Type B pancreatic cell (in vitro differentiated cells): ENCODE data around the gene HRNR. TPM values are rescaled to one million over a fixed set of nuclear protein-coding genes. Genes with fewer than 3 reads are reported as not detected.
"Not testable (repeated sequence)": the region's sequence is repeated elsewhere in the genome, so short reads cannot be mapped to it uniquely, and the experiment has no call there.

Experiments used
- DNase-seq: peaks from one replicate; pipeline ENCODE4 v3.0.0; 2021; ENCODE audit warnings: mixed read lengths; ENCODE audit not compliant: unreplicated experiment; ENCODE audit errors: extremely low spot score
- H3K27ac Mint-ChIP-seq: 2 replicates; pipeline ENCODE4 v1.8.0; 2021; ENCODE audit warnings: mild to moderate bottlenecking, mixed read lengths
- H3K27me3 Mint-ChIP-seq: 2 replicates; pipeline ENCODE4 v1.8.0; 2021; ENCODE audit warnings: mixed read lengths
- H3K36me3 Mint-ChIP-seq: 2 replicates; pipeline ENCODE4 v1.8.0; 2021; ENCODE audit warnings: mixed read lengths
- H3K4me1 Mint-ChIP-seq: one replicate; pipeline ENCODE4 v1.8.0; 2021; ENCODE audit warnings: mixed read lengths; ENCODE audit not compliant: unreplicated experiment
- H3K4me3 Mint-ChIP-seq: 2 replicates; pipeline ENCODE4 v1.8.0; 2021; ENCODE audit warnings: mild to moderate bottlenecking, mixed read lengths
- H3K9me3 Mint-ChIP-seq: 2 replicates; pipeline ENCODE4 v1.8.0; 2021; ENCODE audit warnings: mixed read lengths
- total RNA-seq: library from RNA; stranded (reverse); gene quantifications from 2 replicates; pipeline ENCODE4 v1.2.1, GENCODE V29; 2021; ENCODE audit warnings: low replicate concordance
- TF ChIP-seq, protein P1 (sequence below): fragments of 200-600 bp; sonication (generic); conservative IDR thresholded peaks from 2 replicates; pipeline ENCODE4 v1.5.0; 2021; ENCODE audit warnings: antibody characterized with exemption, mild to moderate bottlenecking

Gene HRNR
- total RNA-seq, 1 donor from 2014 or later, result not detected

DNA sequence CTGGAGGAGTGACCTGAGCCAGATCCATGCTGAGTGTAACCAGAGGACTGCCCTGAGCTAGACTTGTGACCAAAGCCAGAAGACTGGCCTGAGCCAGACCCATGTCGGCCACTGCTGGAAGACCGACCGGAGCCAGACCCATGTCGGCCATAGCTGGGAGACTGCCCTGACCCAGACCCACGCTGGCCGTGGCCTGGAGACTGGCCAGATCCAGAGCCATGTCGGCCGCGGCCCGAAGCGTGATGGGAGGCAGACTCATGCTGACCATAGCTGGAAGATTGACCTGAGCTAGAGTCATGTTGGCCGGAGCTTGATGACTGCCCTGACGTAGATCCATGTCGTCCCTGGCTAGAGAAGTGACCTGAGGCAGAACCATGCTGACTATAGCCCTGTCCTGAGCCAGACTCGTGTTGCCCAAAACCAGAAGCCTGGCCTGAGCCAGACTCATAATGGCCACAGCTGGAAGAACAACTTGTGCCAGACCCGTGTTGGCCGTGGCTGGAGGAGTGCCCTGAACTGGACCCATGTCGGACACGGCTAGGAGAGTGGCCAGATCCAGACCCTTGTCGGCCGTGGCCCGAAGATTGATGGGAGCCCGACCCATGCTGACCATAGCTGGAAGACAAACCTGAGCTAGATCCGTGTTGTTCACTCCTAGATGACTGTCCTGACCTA lies 5.1 kb downstream of the HRNR start:
- H3K9me3 Mint-ChIP-seq, result peaks cover 5% of the 10 kb centered on the region
- H3K27ac Mint-ChIP-seq, result no peak overlapping the region
- TF ChIP-seq, protein P1, sequence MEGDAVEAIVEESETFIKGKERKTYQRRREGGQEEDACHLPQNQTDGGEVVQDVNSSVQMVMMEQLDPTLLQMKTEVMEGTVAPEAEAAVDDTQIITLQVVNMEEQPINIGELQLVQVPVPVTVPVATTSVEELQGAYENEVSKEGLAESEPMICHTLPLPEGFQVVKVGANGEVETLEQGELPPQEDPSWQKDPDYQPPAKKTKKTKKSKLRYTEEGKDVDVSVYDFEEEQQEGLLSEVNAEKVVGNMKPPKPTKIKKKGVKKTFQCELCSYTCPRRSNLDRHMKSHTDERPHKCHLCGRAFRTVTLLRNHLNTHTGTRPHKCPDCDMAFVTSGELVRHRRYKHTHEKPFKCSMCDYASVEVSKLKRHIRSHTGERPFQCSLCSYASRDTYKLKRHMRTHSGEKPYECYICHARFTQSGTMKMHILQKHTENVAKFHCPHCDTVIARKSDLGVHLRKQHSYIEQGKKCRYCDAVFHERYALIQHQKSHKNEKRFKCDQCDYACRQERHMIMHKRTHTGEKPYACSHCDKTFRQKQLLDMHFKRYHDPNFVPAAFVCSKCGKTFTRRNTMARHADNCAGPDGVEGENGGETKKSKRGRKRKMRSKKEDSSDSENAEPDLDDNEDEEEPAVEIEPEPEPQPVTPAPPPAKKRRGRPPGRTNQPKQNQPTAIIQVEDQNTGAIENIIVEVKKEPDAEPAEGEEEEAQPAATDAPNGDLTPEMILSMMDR, result no peak
- H3K4me1 Mint-ChIP-seq, result no peaks in the 10 kb centered on the region
- no peaks in the 10 kb centered on the region for H3K27me3 Mint-ChIP-seq
- no peak overlapping the region for H3K4me3 Mint-ChIP-seq
- H3K36me3 Mint-ChIP-seq, result no peaks in the 10 kb centered on the region
- no peak for DNase-seq

DNA sequence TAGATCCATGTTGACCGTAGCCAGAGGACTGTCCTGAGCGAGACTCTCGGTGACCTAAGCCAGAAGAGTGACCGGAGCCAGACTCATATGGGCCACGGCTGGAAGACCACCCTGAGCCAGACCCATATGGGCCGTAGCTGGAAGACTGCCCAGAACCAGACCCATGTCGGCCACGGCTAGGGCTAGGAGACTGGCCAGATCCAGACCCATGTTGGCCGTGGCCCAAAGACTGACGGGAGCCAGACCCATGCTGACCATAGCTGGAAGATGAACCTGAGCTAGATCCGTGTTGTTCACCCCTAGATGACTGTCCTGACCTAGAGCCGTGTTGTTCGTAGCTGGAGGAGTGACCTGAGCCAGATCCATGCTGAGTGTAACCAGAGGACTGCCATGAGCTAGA lies 8.4 kb downstream of the HRNR start:
- not testable (repeated sequence) for H3K27ac Mint-ChIP-seq, H3K4me1 Mint-ChIP-seq, DNase-seq, H3K9me3 Mint-ChIP-seq, H3K36me3 Mint-ChIP-seq, H3K4me3 Mint-ChIP-seq, H3K27me3 Mint-ChIP-seq

DNA sequence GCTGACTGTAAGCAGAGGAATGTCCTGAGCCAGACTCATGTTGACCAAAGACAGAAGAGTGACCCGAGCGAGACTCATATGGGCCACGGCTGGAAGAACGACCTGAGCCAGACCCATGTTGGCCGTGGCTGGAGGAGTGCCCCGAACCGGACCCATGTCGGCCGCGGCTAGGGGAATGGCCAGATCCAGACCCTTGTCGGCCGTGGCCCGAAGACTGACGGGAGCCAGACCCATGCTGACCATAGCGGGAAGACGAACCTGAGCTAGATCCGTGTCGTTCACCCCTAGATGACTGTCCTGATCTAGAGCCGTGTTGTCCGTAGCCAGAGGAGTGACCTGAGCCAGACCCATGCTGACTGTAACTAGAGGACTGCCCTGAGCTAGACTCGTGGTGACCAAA lies 9.1 kb downstream of the HRNR start:
- not testable (repeated sequence) for H3K9me3 Mint-ChIP-seq, H3K27me3 Mint-ChIP-seq, H3K4me3 Mint-ChIP-seq, H3K4me1 Mint-ChIP-seq, H3K27ac Mint-ChIP-seq, H3K36me3 Mint-ChIP-seq, DNase-seq

DNA sequence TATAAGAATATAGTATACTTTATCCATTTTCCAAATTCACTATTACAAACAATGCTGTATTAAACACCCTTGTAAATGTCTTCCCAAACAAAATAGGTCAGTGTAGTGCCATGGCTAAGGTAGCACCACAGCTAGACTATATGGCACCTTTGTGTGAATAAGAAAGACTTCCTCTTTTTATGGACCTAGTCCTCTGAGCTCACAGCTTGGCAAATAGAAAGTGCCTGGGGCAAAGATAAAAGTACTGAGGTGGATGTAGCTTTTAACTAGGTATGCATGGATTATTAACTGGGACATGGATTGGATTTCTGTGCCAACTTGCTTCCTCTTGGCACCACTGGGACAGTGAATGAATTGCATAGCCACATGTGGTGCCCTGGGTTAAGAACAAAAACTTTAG lies 25.0 kb downstream of the HRNR start:
- Mint-ChIP-seq H3K4me3 (no peak overlapping the region), H3K36me3 (no peaks in the 10 kb centered on the region), H3K9me3 (peaks cover 13% of the 10 kb centered on the region), H3K27ac (no peak overlapping the region), H3K27me3 (no peaks in the 10 kb centered on the region), H3K4me1 (no peaks in the 10 kb centered on the region)
- TF ChIP-seq, protein P1, result no peak
- DNase-seq, result no peak

DNA sequence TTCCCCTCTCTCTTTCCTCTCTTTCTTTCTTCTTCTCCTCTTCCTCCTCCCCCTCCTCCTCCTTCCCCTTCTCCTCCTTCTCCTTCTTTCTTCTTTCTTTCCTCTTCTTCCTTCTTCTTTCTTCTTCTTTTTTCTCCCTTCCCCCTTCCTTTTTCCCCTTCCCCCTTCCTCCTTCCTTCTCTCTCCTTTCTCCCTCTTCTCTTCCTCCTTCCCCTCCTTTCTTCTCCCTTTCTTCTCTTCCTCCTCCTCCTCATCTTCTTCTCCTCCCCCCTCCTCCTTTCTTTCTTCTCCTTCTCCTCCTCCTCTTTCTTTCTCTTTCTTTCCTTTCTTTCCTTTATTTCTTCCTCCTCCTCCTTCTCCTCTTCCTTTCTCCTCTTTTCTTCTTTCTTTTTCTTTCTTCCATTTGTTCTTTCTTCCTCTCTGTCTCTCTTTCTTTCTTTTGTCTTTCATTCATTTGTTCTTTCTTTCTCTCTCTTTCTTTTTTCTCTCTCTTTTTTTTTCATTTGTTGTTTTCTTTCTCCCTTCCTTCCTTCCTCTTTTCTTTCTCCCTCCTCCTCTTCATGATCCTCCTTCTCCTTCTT lies 26.5 kb downstream of the HRNR start:
- H3K4me1 Mint-ChIP-seq, result no peaks in the 10 kb centered on the region
- H3K27ac Mint-ChIP-seq, result no peak overlapping the region
- no peaks in the 10 kb centered on the region for H3K36me3 Mint-ChIP-seq
- no peaks in the 10 kb centered on the region for H3K27me3 Mint-ChIP-seq
- TF ChIP-seq, protein P1, result no peak
- H3K9me3 Mint-ChIP-seq, result peaks cover 14% of the 10 kb centered on the region
- no peak for DNase-seq
- no peak overlapping the region for H3K4me3 Mint-ChIP-seq

DNA sequence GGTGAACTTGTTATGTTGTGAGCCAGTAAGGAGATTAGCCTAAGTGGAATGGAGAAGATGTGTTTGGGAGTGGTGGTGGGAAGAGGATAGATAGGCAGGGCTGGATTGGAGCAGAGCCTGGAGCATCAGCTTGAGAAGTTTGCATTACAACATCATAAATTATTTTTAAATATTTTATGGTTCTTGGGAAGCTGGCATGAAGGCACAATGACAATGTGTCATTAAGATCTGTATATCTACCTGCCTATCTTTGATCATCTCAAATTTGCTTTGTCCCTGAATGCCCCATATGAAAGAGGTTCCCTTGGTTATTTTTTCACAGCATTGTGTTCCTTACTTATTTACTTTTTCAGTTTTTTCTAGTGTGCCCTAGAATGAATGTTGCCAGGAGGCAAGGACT lies 32.3 kb downstream of the HRNR start:
- no peak overlapping the region for H3K27ac Mint-ChIP-seq
- H3K9me3 Mint-ChIP-seq, result peaks cover 5% of the 10 kb centered on the region
- DNase-seq, result no peak

More for the DNA sequence above, 32.3 kb downstream of the HRNR start:
- TF ChIP-seq, protein P1, result no peak
- Mint-ChIP-seq H3K27me3 (peaks cover 6% of the 10 kb centered on the region), H3K4me1 (no peaks in the 10 kb centered on the region), H3K4me3 (no peak overlapping the region), H3K36me3 (no peaks in the 10 kb centered on the region)
